ENCODE results near the gene LDLRAD3. TPM values are rescaled to one million over a fixed set of nuclear protein-coding genes. Genes with fewer than 3 reads are reported as not detected.

Gene LDLRAD3
- total RNA-seq, 1 experiment from 2014 or later: 28.1 TPM

DNA sequence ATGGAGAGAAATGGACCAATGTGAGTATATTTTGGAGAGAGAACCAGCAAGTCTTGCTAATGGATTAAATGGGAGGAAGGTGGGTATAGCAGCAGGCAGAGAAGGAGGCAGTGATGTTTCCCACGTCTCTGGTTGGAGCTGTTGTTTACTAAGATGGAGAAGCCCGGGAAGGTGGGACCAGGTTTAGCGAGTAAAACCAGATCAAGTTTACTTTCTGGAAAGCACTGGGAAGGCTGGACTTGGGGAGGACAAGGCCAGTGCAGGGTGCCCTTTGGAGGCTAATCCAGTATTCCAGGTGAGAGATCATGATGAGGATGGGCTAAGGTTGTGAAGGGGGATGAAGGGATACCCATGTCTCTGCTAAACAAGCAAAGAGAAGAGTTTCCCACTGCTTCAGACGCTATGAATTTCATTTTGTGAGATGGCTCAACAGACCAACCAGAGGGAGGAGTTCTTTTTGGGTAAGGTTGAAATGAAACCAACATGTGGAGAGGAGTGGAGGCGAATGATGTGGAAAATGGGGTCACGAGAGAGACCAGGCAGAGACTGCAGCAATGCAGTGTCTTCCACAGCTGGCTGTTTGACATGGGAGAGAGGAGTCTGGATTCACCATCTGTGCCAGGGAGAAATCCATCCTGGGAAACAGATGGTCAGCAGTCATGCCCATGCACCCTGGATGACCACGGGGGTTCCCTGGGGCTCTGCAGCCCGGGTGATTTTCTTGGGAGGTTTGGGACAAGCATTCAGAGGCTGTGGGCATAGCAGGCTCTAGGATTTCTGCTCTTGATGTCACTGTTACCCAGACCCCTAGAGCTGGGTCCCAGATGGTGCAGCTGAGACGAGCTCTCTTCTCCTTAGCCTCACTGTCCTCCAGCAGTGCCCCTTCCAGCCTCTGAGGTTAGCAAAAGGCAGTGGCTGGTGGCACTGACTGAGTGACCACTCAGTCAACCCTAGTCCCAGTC is 320.4 kb downstream of the LDLRAD3 start:
- no TSS peak for BruUV-seq (replicated peaks)
- H3K36me3 ChIP-seq (ENCODE audit: control insufficient read depth, insufficient read depth, low read length): no peaks in the 10 kb centered on the region
- no peak overlapping the region for H3K4me3 ChIP-seq (ENCODE audit: low read depth in 2 of 2, low read length in 2 of 2)
- DNase-seq (ENCODE audit: low read depth, low spot score) (no peak), ATAC-seq (no peak)
- no peaks in the 10 kb centered on the region for H3K9me3 ChIP-seq (ENCODE audit: control insufficient read depth, insufficient read depth, low read depth, low read length)
- CTCF ChIA-PET: interaction anchor here (1.9 kb wide), 1 partner anchor 442 kb away, joined by 4 read pairs; no protein-coding TSS in a partner anchor
- no peak overlapping the region for H3K27ac ChIP-seq (ENCODE audit: low read length)
- no peaks in the 10 kb centered on the region for H3K4me1 ChIP-seq (ENCODE audit: control insufficient read depth, insufficient read depth, low read length)
- no peaks in the 10 kb centered on the region for H3K27me3 ChIP-seq (ENCODE audit: control insufficient read depth, insufficient read depth, low read length)
- TF ChIP-seq TCF7L2 (IDR thresholded peaks at IDR 0.05; ENCODE audit: low read depth, low read length) (no peak), POLR2AphosphoS5 (IDR thresholded peaks at IDR 0.05; ENCODE audit: low read depth, low read length) (no peak), SIN3A (IDR thresholded peaks at IDR 0.05; ENCODE audit: borderline replicate concordance, insufficient read depth, low read depth, low read length) (no peak)
- TF ChIP-seq, protein P1, sequence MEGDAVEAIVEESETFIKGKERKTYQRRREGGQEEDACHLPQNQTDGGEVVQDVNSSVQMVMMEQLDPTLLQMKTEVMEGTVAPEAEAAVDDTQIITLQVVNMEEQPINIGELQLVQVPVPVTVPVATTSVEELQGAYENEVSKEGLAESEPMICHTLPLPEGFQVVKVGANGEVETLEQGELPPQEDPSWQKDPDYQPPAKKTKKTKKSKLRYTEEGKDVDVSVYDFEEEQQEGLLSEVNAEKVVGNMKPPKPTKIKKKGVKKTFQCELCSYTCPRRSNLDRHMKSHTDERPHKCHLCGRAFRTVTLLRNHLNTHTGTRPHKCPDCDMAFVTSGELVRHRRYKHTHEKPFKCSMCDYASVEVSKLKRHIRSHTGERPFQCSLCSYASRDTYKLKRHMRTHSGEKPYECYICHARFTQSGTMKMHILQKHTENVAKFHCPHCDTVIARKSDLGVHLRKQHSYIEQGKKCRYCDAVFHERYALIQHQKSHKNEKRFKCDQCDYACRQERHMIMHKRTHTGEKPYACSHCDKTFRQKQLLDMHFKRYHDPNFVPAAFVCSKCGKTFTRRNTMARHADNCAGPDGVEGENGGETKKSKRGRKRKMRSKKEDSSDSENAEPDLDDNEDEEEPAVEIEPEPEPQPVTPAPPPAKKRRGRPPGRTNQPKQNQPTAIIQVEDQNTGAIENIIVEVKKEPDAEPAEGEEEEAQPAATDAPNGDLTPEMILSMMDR (IDR thresholded peaks at IDR 0.05): no peak
- TF ChIP-seq, protein P2, sequence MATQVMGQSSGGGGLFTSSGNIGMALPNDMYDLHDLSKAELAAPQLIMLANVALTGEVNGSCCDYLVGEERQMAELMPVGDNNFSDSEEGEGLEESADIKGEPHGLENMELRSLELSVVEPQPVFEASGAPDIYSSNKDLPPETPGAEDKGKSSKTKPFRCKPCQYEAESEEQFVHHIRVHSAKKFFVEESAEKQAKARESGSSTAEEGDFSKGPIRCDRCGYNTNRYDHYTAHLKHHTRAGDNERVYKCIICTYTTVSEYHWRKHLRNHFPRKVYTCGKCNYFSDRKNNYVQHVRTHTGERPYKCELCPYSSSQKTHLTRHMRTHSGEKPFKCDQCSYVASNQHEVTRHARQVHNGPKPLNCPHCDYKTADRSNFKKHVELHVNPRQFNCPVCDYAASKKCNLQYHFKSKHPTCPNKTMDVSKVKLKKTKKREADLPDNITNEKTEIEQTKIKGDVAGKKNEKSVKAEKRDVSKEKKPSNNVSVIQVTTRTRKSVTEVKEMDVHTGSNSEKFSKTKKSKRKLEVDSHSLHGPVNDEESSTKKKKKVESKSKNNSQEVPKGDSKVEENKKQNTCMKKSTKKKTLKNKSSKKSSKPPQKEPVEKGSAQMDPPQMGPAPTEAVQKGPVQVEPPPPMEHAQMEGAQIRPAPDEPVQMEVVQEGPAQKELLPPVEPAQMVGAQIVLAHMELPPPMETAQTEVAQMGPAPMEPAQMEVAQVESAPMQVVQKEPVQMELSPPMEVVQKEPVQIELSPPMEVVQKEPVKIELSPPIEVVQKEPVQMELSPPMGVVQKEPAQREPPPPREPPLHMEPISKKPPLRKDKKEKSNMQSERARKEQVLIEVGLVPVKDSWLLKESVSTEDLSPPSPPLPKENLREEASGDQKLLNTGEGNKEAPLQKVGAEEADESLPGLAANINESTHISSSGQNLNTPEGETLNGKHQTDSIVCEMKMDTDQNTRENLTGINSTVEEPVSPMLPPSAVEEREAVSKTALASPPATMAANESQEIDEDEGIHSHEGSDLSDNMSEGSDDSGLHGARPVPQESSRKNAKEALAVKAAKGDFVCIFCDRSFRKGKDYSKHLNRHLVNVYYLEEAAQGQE (IDR thresholded peaks at IDR 0.05; ENCODE audit: insufficient read depth in 1 of 2, low read depth in 2 of 2, low read length in 1 of 2): no peak
- in situ Hi-C loops (cut with HindIII; ENCODE audit: low pct_unique_long_range_greater_than_20kb, low sequenced_read_pairs): no loop called here
- intact Hi-C loops (cut with micrococcal nuclease; ENCODE audit: unreplicated experiment): no loop called here
- POLR2A ChIA-PET: no interaction called here

DNA sequence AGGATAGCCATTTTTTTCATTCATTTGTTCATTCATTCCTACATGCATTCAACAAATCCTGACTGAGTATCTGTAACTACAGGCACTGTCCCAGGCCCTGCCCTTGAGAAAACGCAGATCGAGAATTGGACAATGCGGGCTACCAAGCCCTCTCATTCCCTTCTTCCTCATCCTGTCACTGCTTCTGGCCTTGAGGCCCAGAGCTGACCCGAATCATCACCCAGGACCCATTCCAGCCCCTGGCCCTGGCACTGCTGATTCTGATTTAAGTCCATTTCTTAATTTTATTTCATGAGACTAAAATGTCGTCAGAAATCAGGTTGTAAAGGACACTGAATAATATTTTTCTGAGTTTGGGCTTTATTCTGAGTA is 321.1 kb downstream of the LDLRAD3 start:
- Histone ChIP-seq H3K4me3 (ENCODE audit: low read depth in 2 of 2, low read length in 2 of 2) (no peak overlapping the region), H3K4me1 (ENCODE audit: control insufficient read depth, insufficient read depth, low read length) (no peaks in the 10 kb centered on the region), H3K27me3 (ENCODE audit: control insufficient read depth, insufficient read depth, low read length) (no peaks in the 10 kb centered on the region), H3K27ac (ENCODE audit: low read length) (no peak overlapping the region), H3K36me3 (ENCODE audit: control insufficient read depth, insufficient read depth, low read length) (no peaks in the 10 kb centered on the region), H3K9me3 (ENCODE audit: control insufficient read depth, insufficient read depth, low read depth, low read length) (no peaks in the 10 kb centered on the region)
- TF ChIP-seq TCF7L2 (IDR thresholded peaks at IDR 0.05; ENCODE audit: low read depth, low read length) (no peak), POLR2AphosphoS5 (IDR thresholded peaks at IDR 0.05; ENCODE audit: low read depth, low read length) (no peak), SIN3A (IDR thresholded peaks at IDR 0.05; ENCODE audit: borderline replicate concordance, insufficient read depth, low read depth, low read length) (no peak)
- TF ChIP-seq, protein P2 (IDR thresholded peaks at IDR 0.05; ENCODE audit: insufficient read depth in 1 of 2, low read depth in 2 of 2, low read length in 1 of 2): no peak
- TF ChIP-seq, protein P1 (IDR thresholded peaks at IDR 0.05): no peak
- no peak for ATAC-seq
- in situ Hi-C loops (cut with HindIII; ENCODE audit: low pct_unique_long_range_greater_than_20kb, low sequenced_read_pairs) (no loop called here), intact Hi-C loops (cut with micrococcal nuclease; ENCODE audit: unreplicated experiment) (loop anchor here (5.0 kb wide), 1 partner anchor 778 kb away; no protein-coding TSS in a partner anchor)
- POLR2A ChIA-PET: no interaction called here
- CTCF ChIA-PET: interaction anchor here (0.6 to 1.9 kb wide), 3 partner anchors 336 to 618 kb away, joined by 4 to 6 read pairs (median 6); no protein-coding TSS in a partner anchor
- no TSS peak for BruUV-seq (replicated peaks)
- DNase-seq (ENCODE audit: low read depth, low spot score): no peak

All from Panc1 (cell line).